ENCODE measurements around the gene PNPLA2.
A peak's percentile ranks its signal among the peaks of the same experiment; 100 is the strongest.

PNPLA2 gene

DNA sequence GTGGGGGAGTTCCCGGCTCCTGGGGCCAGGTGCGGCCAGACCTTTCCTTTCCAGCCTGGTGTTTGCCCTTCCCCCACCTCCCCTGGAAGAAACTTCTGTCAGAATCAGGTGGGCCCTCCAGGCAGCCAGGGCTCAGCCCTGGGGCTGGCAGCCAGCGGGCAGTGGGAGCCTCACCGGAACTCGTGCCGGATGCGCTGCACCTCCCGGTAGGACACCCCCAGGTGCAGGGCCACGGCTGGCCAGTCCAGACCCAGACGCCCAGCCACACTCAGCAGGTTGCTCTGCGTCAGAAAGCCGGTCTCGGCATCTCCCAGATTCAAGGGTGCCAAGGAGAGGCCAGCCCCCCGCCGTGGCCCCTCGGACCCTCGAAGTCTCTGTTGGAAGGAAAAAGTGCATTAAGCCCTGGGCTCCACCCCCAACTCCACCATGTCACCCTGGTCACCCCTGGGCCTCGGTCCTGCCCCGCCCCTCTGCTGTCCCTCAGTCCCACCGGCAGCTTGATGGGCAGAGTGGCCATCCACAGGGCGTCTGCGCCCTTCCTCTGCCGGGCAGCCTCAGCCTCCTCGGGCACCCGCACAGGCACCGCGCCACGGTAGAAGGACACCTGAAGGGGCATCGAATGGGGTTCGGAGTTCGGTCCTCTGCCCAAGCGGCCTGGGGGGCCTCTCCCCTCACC, 18.9 kb upstream of the PNPLA2 start:
- DNase-seq, result no peak

DNA sequence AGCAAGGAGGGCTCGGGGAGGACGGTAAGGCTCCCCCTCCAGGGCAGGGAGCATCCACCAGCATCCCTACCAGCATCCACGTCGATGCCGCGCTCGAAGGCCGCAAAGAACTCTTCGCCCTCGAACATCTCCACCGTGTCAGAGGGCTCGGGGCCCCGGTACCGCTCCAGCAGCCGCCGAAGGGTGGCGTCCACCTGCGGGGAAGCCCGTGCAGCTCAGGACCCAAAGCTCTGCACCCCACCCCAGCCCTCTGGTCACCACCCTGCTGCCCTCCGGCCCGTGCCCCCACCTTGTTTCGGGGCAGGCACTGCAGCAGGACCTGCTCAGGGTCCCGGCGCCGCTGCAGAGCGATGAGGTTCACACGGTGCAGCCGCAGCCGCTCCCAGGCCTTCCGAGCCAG, 18.2 kb upstream of the PNPLA2 start:
- DNase-seq, result no peak

DNA sequence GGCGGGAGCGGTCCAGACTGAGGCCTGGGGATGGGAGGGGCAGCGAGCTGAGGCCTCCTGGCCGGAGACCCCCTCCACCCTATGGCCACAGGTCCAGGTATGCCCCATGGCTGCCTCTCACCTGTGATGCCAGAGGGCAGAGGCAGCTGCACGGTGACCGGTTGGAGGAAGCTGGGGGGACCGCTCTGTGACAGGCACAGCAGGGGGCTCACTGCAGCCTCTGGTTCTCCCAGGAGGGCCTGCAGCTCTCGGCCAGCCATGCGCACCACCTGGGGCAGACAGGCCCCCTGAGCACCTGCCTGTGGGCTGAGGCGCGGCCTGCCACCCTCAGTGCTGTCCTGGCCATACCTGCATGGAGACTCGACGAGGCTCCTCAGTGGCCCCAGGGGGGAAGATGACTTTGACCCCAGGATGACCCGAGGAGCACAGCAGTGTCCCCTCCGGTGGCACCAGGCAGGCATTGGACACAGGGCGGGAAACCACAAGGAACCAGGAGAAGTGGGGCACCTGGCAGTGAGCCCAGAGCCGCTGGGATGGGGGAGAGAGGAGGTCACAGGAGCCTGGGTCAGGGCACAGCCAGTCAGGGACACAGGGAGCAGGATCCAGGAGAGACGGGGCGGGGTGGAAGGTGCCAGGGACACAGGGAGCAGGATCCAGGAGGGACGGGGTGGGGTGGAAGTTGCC, 17.5 kb upstream of the PNPLA2 start:
- no peak for DNase-seq

DNA sequence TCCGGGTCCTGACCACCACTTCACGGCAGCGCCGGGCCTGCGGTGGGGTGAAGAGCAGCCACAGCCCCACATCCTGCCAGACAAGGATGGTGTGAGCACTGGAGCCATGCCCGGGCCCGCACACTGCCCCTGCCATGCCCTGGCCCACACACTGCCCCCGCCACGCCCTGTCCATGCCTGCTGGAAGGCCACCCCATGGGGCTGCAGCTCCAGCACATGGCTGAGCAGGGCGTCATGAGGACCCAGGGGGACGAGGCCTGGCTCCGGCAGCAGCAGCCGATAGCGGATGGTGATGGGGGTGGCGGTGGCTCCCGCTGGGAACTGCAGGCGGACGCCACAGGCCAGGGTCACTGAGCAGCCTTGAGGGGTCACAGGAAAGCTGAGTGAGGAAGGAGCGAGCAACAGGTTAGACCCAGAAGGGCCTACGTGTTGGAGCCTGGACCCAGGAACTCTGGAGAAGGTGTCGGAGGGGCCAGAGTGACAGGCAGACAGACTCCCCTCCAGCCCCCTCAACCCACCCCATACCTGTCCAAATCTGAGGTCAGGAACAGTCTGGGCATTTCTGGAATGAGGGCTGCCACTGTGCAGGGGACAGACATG, 16.6 kb upstream of the PNPLA2 start:
- DNase-seq, result no peak

DNA sequence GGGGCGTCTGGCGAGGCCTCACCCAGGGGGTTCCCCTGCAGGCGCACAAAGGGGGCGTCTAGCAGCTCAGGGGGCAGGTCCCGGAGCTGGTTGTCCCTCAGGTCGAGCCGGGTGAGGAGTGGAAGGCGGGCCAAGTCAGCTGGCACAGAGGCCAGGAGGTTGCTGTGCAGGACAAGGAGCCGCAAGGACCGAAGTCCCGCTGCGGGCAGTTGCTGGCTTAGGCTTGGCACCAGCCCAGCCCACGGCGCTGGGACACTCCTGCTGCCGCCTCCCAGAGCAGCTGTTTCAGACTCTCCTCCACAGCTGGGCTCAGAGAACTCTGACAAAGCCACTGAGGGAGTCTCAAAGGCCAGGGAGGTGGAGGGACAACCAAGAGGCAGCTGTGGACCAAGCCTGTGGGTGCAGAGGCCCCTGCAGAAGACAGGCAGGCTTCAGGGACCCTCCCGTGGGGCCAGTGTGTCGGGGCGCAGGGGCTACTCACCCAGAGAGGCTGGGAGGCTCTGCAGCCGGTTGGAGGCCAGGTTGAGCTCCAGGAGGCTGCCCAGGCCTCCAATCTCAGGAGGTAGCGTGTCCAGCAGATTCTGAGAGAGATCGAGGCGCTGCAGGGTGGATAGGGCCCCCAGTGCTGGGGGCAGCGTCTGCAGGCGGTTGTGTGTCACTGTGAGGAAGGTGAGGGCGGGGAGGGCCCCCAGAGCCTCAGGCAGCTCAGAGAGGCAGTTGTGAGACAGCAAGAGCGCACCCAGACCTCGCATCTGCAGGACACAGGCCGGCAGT, 15.8 kb upstream of the PNPLA2 start:
- no peak for DNase-seq

DNA sequence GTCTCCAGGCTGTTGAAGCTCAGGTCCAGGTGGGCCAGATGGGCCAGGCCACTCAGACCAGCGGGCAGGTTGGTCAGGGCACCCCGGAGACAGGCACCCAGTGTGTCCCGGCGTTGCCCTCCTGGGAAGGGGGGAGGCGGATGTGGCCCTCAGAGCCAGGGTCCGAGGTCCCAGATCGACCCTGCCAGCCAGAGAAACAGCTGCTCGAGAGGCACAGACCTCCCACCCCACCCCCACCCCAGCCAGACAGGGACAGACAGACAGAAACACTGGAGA, 15.3 kb upstream of the PNPLA2 start:
- no peak for DNase-seq

DNA sequence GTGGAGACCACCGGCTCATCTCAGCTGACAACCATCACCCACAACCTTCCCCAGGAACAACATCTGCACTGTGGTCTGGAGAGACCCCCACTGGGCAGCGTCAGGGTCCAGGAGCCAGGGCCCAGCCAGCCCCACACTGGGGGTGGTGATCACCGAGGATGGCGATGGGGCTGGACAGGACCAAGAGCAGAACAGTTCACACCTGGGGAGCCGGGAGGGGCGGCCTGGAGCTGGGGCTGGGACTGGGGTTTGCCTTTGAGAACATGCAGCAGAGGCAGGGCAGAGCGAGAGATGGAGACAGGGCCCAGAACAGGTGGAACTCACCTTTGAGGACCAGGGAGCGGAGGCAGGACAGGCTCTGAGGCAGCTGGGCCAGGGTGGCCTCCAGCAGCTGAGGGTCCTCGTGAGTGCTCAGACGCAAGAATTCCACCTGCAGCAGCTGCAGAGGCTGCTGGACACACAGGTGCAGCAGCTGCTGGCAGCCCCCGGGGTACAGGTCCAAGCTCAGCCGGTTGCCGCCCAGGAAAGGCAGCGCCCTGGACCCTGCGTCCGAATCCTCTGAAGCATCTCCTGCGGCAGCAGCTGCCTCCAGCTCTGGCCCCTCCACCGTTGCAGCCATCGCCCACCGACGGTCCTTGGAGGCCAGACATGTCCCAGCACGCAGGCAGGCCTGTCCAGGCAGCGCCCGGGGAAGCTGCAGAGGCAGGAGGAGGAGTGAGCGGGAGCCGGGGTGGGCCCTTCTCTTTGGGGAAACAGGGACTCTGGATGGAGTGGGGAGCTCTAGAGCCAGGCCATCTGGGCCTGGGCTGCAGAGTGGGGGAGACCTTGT, 14.7 kb upstream of the PNPLA2 start:
- no peak for DNase-seq

DNA sequence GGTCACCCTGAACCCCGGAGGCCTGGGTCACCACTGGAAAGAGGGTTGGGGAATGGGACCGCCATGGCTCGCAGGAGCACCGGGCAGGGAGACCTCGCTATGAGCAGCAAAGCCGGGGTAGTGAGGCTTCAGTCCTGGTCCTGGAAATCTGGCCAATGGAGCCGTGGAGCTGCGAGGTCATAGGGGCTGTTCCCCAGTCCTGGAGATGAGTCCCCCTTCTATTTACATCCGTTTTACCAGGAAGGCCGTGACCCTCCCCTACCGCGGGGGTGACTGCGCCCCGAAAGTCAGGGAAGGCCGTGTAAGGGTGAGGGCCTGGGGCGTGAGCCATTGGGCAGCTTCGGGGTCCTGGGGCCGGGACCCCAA, 14.1 kb upstream of the PNPLA2 start:
- DNase-seq, result no peak

DNA sequence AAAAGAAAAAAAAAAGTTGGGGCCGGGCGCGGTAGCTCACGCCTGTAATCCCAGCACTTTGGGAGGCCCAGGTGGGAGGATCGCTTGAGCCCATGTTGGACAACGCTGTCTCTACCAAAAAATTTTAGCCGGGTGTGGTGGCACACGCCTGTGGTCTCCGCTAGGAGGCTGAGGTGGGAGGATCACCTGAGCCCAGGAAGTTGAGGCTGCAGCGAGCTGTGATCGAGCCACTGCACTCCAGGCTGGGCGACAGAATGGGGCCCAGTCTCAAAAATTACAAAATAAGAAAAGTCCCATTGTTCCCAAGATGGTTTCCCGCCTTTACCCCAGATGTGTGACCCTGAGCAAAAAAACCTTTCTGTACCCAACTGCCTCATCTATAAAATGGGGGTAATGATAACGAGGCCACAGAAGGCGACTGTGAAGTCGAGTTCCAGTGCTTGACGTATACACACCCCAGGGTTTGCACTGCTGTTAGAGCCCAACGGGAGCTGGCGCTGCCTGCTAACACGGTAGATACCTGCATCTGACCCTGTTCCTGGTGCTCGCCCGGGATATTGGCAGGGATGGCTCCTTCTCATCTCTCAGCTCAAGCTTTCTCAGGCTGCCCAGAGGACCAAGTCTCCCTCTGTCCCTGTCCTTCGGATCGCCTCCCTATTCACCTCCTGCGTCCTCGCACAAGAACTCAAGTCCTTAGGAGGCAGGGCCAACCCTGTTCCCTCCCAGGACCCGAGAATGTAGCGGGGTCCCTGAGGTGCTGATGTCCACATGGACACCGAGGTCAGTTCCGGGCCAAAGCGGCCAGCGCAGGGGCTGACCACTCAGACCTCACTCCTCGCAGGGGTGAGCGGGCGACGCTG, 10.1 kb upstream of the PNPLA2 start:
- DNase-seq, result peak; percentile 66

DNA sequence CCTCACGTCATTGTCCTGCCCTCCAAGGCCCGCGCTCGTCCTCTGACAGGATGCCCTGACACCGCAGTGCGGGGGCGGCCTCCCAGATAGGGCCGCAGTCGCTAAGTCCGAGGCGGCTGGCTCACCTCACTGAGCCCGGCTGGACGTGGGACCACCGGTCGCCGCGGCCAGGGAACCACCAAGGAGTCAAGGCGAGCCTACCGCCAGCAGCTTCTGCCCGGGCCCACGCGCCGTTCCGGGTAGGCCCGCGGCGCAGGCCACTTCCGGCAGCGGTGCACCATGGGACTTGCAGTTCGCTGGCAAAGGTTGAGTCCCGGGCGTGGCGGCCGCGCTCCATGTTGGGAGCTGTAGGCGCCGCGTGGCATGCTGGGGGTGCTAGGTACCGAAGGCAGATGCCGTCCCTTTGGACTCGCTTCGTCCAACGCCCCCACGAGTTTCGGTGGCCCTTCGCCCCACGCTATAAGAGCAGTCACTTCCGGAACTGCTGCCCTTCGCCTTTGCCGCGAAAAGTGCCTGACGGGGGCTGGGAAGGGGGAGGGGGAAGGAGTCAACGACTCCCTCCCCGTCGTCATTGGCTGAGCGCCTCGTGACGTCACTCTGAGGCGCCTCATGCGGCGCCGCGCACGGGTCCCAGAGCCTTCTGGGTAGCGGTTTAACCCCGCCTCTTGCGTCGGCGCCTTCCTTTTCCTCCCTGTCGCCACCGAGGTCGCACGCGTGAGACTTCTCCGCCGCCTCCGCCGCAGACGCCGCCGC, 9.3 kb upstream of the PNPLA2 start, which contains the start of gene RPLP2:
Gene RPLP2 (plus strand): TSS at position 681 of the 753 bp plus-strand sequence. CDS start 268 bp downstream, outside the sequence.
- peak; percentile 99 for DNase-seq

DNA sequence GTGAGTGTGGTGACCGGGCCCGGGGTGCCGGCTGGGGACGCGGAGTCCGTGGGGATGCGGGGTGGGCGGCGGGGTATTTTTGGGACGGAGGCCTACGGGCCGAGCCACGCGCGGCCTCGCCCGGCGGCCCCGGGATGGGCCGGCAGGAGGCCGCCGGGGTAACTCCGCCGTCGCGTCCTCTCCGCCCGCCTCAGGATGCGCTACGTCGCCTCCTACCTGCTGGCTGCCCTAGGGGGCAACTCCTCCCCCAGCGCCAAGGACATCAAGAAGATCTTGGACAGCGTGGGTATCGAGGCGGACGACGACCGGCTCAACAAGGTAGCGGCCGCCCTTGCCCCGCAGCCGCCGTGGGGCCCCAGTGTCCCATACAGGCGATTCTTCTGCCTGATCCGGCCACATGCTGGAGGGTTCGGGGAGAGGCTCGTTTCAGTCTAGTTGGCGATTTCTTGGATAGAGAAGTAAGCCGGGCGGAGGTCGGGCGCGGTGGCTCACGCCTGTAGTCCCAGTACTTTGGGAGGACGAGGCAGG, 8.6 kb upstream of the PNPLA2 start:
- DNase-seq, result peak; percentile 68

DNA sequence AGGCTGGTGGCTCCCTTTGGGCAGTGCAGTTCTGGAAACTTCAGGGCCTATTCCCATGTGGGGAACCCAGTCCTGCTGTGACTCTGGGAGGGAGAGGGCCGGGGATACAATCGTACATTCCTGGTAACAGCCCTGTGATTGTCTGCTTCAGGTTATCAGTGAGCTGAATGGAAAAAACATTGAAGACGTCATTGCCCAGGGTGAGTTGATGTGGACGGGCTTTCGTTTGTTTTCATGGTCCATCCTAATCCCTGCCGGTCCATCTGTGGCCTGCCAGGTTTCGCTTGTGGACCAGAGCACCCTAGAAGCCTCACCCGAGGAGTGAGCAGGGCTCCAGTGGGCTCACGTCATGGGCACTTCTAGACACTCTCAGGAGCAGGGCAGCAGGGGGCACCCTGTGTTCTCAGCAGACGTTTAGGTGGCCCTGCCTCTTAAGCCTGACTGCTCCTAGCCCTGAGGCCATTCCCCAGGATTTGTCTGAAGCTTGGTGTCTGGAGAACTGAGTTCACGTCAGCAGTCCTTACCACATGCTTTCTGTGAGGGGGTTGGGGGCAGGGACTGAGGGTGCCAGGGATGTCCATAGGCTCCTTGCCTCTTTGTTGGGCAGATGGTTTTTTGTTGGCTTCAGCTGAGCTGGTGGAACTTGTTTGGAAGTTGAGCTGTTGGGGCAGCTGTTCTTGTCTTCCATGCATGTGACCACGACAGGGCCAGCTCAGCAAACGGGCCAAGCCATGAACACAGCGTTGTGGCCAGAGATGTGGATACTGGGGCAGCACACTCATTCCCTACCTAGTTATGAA, 7.1 kb upstream of the PNPLA2 start:
- peak; percentile 59 for DNase-seq

DNA sequence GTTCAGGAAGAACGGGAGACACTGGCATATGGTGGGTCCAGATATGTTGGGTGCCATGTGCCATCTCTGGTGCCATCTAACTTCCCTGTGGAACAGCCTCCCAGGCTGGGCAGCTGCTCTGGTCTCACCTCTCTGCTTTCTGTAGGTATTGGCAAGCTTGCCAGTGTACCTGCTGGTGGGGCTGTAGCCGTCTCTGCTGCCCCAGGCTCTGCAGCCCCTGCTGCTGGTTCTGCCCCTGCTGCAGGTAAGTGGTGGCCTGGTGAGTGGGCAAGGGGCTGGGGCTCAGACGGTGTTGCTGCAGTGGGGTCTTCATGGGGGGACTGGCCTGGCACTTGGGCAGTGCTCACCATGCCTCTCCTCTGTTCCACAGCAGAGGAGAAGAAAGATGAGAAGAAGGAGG, 6.3 kb upstream of the PNPLA2 start:
- peak; percentile 61 for DNase-seq

DNA sequence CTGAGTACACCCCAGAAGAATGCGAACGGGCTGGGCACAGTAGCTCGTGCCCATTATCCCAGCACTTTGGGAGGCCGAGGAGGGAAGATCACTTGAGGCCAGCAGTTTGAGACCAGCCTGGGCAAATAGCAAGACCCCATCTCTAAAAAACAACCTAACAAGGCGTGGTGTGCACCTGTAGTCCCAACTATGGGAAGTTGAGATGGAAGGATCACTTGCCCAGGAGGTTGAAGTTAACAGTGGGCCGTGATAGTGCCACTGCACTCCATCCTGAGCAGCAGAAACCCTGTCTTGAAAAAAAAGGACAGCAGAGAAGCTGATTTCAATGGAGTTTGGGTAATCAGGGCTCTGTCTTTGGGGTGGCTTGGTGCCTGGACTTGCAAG, 5.7 kb upstream of the PNPLA2 start:
- no peak for DNase-seq

DNA sequence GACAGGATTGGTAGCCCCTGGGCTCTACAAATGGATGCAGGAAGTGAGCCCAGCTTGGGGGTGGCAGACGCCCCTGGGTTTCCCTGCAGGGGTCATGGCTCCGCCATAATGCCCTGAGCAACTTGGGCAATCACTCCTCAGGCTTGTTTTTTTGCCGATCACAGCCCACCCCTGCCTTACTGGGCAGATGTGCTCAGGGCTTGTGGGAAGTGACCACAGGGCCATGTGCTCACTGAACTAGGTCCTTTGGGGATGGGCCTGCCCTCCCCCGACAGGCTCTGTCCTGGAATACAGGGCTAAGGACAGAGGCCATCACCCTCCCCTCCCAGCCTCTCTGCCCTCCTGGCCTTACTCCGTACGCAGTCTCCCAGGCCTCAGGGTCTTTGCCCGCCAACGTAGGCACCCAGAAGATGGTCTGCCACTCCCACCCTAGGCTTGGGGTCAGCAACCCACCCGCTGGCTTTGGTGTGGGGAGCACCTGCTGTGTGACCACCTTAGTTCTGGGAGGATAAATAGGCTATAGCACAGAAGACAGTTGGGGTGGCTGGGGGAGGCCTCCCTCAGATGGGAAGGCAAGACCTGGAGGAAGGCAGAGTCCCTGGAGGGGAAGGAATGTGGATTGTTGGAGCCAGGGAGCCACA, 5.1 kb upstream of the PNPLA2 start:
- DNase-seq, result peak; percentile 71

DNA sequence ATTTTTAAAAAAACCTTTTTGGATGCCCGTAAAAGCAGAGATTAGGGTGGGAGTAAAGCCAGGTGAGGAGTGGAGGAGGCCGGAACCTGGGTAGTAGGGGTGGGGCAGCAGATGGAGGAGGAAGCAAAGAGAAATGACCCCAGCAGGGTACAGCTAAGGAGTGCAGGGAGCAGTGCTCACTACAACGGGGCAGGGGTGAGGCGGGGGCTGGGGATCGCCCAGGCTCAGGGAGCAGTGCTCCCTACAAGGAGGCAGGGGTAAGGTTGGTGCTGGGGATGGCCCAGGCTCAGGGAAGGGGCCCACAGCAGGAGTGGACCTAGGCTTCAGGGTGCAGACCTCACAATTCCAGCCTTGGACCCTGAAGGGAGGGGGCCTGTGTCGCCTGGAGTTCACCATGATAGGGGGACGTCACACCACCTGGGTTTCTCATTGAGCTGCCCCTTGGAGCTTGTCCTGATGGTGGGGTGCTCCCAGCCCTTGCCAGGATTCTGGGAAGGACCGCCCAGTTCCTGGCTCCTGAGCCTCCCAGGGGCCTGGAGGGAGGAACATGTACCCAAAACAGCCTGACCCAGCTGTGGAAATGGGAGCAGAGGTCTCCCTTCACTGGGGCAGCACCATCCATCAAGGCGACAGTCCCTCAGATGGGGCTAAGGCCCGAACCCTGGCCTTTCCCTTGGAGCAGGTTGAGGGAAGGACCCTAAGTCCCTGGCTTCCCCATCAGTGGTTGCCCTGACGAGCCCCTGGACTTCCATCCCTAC, 2.9 kb upstream of the PNPLA2 start:
- DNase-seq, result no peak

DNA sequence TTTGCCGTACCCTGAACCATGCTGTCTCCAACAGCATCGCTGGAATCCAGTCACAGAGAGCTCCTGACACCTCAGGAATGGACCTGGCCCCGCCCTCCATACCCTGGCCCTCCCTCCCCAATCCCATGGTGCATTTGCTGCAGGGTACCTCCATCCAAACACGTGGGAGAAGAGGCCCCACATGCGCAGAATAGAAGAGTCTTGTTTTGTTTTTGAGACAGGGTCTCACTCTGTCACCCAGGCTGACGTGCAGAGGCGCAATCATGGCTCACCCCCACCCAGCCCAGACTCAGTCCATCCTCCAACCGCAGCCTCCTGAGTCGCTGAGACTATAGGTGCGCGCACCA, 2.3 kb upstream of the PNPLA2 start:
- no peak for DNase-seq

DNA sequence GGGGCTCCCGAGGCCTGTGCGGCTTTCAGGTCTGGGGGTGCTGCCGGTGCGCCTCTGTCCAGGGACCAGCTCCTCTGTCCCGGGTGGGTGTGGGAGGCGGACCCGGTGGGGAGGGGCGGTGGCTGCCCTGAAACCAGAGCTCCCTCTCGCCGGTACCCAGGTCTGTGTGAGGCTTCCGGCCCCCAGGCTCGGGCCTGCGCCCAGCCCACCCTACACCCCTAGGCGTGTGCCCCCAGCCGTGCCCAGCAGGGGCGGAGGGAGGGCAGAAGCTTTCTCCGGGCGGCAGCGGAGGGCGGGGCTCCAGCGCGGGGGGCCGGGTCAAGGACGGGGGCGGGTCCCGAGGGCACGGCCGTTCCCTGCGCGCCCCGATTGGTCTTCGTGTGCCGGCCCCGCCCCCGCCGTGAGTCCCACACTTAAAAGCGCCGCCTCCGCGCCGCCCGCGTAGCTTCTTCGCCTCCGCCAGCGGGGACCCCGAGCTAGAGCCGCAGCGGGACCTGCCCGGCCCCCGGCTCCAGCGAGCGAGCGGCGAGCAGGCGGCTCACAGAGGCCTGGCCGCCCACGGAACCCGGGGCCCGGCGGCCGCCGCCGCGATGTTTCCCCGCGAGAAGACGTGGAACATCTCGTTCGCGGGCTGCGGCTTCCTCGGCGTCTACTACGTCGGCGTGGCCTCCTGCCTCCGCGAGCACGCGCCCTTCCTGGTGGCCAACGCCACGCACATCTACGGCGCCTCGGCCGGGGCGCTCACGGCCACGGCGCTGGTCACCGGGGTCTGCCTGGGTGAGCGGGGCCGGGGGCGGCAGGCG, 616 bp downstream of the PNPLA2 start:
- peak; percentile 96 for DNase-seq

Measured in activated CD8-positive, alpha-beta memory T cell treated with anti-CD3 and anti-CD28 coated beads, Interleukin-2, amount 50 U/mL, for 48 hours (primary cell).